ENCODE results near the gene GLRX2.

GLRX2 gene

GRCh38 chr1:193109619-193110018 lies 4.4 kb upstream of the GLRX2 start:
- TF ChIP-seq CTCF (IDR thresholded peaks at IDR 0.05): no peak

- no peak for TF ChIP-seq CTCF (IDR thresholded peaks at IDR 0.05)
These were observed 3.3 kb upstream of the GLRX2 start for GRCh38 chr1:193108471-193108870.

GRCh38 chr1:193105821-193106177 lies 585 bp upstream of the GLRX2 start:
- no peak for TF ChIP-seq CTCF (IDR thresholded peaks at IDR 0.05)

GRCh38 chr1:193104502-193104906 lies 710 bp downstream of the GLRX2 start:
- TF ChIP-seq CTCF (IDR thresholded peaks at IDR 0.05): no peak

- TF ChIP-seq CTCF (IDR thresholded peaks at IDR 0.05): no peak
These were observed 1.3 kb downstream of the GLRX2 start for GRCh38 chr1:193103759-193104501.

- no peak for TF ChIP-seq CTCF (IDR thresholded peaks at IDR 0.05)
These were observed 2.6 kb downstream of the GLRX2 start for GRCh38 chr1:193102662-193103061.

GRCh38 chr1:193094112-193094511 lies 11.1 kb downstream of the GLRX2 start:
- TF ChIP-seq CTCF (IDR thresholded peaks at IDR 0.05): no peak

- TF ChIP-seq CTCF (IDR thresholded peaks at IDR 0.05): no peak
These were observed 14.3 kb downstream of the GLRX2 start for GRCh38 chr1:193090865-193091264.

Measured in LNCAP (cell line).